ENCODE data around the gene RREB1.

DNA sequence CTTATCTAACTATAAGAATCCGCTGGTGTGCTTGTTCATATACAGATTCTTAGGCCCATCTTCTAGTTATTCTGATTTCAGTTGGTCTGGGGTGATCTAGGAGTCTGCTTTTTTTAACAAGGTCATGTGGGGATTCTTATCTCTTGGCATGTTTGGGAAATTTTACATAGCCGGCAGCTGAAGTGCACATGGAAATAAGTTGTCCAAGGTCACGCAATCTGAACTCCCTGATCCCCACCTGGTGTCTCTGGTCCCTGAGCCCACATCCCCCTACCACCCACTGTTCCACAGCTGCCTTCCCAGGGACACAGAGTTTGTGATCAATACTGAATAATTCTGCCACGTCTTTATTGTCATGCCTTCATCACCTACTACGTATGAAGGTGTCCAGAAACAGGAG, 114.4 kb downstream of the RREB1 start:
- TF ChIP-seq, protein P1, sequence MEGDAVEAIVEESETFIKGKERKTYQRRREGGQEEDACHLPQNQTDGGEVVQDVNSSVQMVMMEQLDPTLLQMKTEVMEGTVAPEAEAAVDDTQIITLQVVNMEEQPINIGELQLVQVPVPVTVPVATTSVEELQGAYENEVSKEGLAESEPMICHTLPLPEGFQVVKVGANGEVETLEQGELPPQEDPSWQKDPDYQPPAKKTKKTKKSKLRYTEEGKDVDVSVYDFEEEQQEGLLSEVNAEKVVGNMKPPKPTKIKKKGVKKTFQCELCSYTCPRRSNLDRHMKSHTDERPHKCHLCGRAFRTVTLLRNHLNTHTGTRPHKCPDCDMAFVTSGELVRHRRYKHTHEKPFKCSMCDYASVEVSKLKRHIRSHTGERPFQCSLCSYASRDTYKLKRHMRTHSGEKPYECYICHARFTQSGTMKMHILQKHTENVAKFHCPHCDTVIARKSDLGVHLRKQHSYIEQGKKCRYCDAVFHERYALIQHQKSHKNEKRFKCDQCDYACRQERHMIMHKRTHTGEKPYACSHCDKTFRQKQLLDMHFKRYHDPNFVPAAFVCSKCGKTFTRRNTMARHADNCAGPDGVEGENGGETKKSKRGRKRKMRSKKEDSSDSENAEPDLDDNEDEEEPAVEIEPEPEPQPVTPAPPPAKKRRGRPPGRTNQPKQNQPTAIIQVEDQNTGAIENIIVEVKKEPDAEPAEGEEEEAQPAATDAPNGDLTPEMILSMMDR (IDR thresholded peaks at IDR 0.05), result no peak
- TF ChIP-seq POLR2A (IDR thresholded peaks at IDR 0.05) (no peak), EP300 (IDR thresholded peaks at IDR 0.05) (no peak)
